ENCODE data around the gene RBFOX1. TPM values are rescaled to one million over a fixed set of nuclear protein-coding genes. Genes with fewer than 3 reads are reported as not detected.

Gene RBFOX1
- total and polyA plus RNA-seq, 10 of the 15 experiments (the other 5 are each of a cell fraction or from before 2014, with no cell fraction given), result 0.87 TPM; not detected in 9

DNA sequence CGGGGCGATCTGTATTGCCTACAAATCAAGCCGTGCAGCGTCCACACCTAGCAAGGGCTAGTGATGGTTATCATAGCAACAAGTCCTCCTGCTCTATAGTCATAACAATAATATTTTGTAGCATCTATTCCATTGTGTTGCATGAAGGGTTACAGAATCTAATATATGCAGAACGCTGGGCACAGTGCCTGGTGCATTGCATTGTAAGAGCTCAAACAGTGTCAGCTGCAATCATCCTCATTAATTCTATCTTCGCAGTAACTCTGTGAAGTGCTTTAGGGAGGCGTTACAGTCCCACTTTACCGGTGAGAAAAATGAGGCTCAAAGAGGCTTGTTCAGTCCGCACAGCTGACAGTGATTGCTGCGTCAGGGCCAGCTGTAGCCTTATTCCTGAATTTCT is 149.4 kb downstream of the RBFOX1 start:
- FAIRE-seq, result no peak
- Histone ChIP-seq H3K27me3 (replicated peaks in 1 of 2; ENCODE audit: control insufficient read depth in 2 of 2, insufficient read depth in 2 of 2, low read length in 1 of 2) (no peaks in the 10 kb centered on the region), H2AFZ (ENCODE audit: control insufficient read depth, low read depth, low read length) (no peak overlapping the region), H3K9ac (ENCODE audit: control insufficient read depth, insufficient read depth, low read length) (no peak overlapping the region), H3K4me2 (ENCODE audit: control insufficient read depth, insufficient read depth) (no peak overlapping the region), H3K9me3 (replicated peaks; ENCODE audit: control insufficient read depth, insufficient read depth, low read length) (no peaks in the 10 kb centered on the region; the same call in 2 of the 3 replicates), H3K27ac (ENCODE audit: control insufficient read depth, insufficient read depth) (no peak overlapping the region), H3K4me1 (ENCODE audit: control insufficient read depth, insufficient read depth, low read length) (no peaks in the 10 kb centered on the region), H3K79me2 (ENCODE audit: control insufficient read depth, insufficient read depth, low read length) (no peaks in the 10 kb centered on the region), H4K20me1 (ENCODE audit: control insufficient read depth, insufficient read depth) (no peaks in the 10 kb centered on the region), H3K4me3 (no peak overlapping the region), H3K36me3 (ENCODE audit: control insufficient read depth in 2 of 2, insufficient read depth in 2 of 2, low read length in 1 of 2) (no peaks in the 10 kb centered on the region)
- TF ChIP-seq RELA (IDR thresholded peaks at IDR 0.05; ENCODE audit: borderline replicate concordance, partially characterized antibody) (no peak), ZNF384 (IDR thresholded peaks at IDR 0.05; ENCODE audit: borderline replicate concordance, low read depth, low read length) (no peak), IKZF1 (conservative IDR thresholded peaks at IDR 0.05) (no peak), MYC (IDR thresholded peaks at IDR 0.05; ENCODE audit: insufficient read depth, insufficient read length, insufficient replicate concordance, low read length, severe bottlenecking) (no peak), NRF1 (conservative IDR thresholded peaks at IDR 0.05; ENCODE audit: low read depth, low read length) (no peak), HDAC6 (IDR thresholded peaks at IDR 0.05; ENCODE audit: unreplicated experiment) (no peak), RAD21 (IDR thresholded peaks at IDR 0.05; ENCODE audit: insufficient read depth, low read depth, low read length) (no peak), RELB (IDR thresholded peaks at IDR 0.05; ENCODE audit: low read depth) (no peak)
- TF ChIP-seq, protein P1, sequence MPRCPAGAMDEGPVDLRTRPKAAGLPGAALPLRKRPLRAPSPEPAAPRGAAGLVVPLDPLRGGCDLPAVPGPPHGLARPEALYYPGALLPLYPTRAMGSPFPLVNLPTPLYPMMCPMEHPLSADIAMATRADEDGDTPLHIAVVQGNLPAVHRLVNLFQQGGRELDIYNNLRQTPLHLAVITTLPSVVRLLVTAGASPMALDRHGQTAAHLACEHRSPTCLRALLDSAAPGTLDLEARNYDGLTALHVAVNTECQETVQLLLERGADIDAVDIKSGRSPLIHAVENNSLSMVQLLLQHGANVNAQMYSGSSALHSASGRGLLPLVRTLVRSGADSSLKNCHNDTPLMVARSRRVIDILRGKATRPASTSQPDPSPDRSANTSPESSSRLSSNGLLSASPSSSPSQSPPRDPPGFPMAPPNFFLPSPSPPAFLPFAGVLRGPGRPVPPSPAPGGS (IDR thresholded peaks at IDR 0.05; ENCODE audit: borderline replicate concordance, insufficient read depth, low read depth, low read length, poor library complexity, severe bottlenecking), result no peak
- ChIA-PET CTCF (no interaction called here), RAD21 (ENCODE audit: unreplicated experiment) (no interaction called here), SMC1A (ENCODE audit: uncharacterized antibody, unreplicated experiment) (no interaction called here), POLR2A (no interaction called here)
- in situ Hi-C loops (cut with MboI) (no loop called here), intact Hi-C loops (cut with micrococcal nuclease; ENCODE audit: unreplicated experiment) (no loop called here)
- no TSS peak for BruUV-seq (replicated peaks)
- no peak for DNase-seq (ENCODE audit: low read depth, low spot score)
- 70% methylated on average over 10 of the region's 10 CpGs for WGBS (ENCODE audit: insufficient coverage, insufficient replicate concordance, low lambda C conversion rate, missing lambda C conversion rate)
- ATAC-seq, result no peak

Data from GM12878 (cell line).